Renal cortex interstitium (tissue), 11 donors: Measurements from ENCODE around the gene LUC7L. TPM values are rescaled to one million over a fixed set of nuclear protein-coding genes. Genes with fewer than 3 reads are reported as not detected.
"Not testable (repeated sequence)": the region's sequence is repeated elsewhere in the genome, so short reads cannot be mapped to it uniquely, and the experiment has no call there.

Experiments
- DNase-seq, 11 donors: peaks; one replicate each; pipeline ENCODE4 v3.0.0-alpha.2; 2013; ENCODE audit warnings: low read depth in 9 of 11, low spot score in 4 of 11; ENCODE audit errors: extremely low read depth in 1 of 11
- polyA plus RNA-seq, 3 donors: library from polyadenylated mRNA; unstranded; fragments of 120-200 nt; gene quantifications; one replicate each; pipeline ENCODE4 v1.2.1, GENCODE V29; 2013; ENCODE audit not compliant: insufficient read length in 3 of 3

LUC7L gene
- polyA plus RNA-seq, 3 donors: 120 to 175 (median 128) TPM

- no peak for DNase-seq
Measured at GRCh38 chr16:175011-175949, 54.0 kb downstream of the LUC7L start.

- not testable (repeated sequence) for DNase-seq
Measured at GRCh38 chr16:173928-174769, 55.1 kb downstream of the LUC7L start.

GRCh38 chr16:173211-173854, 55.9 kb downstream of the LUC7L start:
- DNase-seq: not testable (repeated sequence)

- DNase-seq: not testable (repeated sequence)
Measured at GRCh38 chr16:172374-172941, 56.8 kb downstream of the LUC7L start, which contains the start of gene HBA2. Gene HBA2 (plus strand): TSS chr16:172876. CDS start chr16:172913, 37 bp downstream.

- DNase-seq: no peak
Measured at GRCh38 chr16:170788-171187, 58.5 kb downstream of the LUC7L start.

GRCh38 chr16:170088-170507, 59.2 kb downstream of the LUC7L start:
- not testable (repeated sequence) for DNase-seq

- DNase-seq: no peak
Measured at GRCh38 chr16:169014-169413, 60.2 kb downstream of the LUC7L start.

GRCh38 chr16:168424-168823, 60.8 kb downstream of the LUC7L start:
- DNase-seq: no peak

- DNase-seq: no peak
Measured at GRCh38 chr16:167122-167690, 62.0 kb downstream of the LUC7L start.

GRCh38 chr16:166375-167121, 62.7 kb downstream of the LUC7L start:
- DNase-seq: no peak

GRCh38 chr16:165539-166374, 63.5 kb downstream of the LUC7L start, which contains the start of gene HBM:
Gene HBM (plus strand): TSS chr16:165978. CDS start chr16:165998, 20 bp downstream.
- DNase-seq: no peak

- no peak for DNase-seq
Measured at GRCh38 chr16:164827-165538, 64.3 kb downstream of the LUC7L start.

- not testable (repeated sequence) for DNase-seq
Measured at GRCh38 chr16:164134-164823, 65.0 kb downstream of the LUC7L start.

- not testable (repeated sequence) for DNase-seq
Measured at GRCh38 chr16:163696-164095, 65.6 kb downstream of the LUC7L start.

GRCh38 chr16:163139-163538, 66.1 kb downstream of the LUC7L start:
- not testable (repeated sequence) for DNase-seq
